ENCODE measurements around the gene GMIP. TPM values are rescaled to one million over a fixed set of nuclear protein-coding genes. Genes with fewer than 3 reads are reported as not detected.

GMIP gene
- total RNA-seq, 1 experiment from 2014 or later = 19.3 TPM

- DNase-seq (ENCODE audit: low spot score) = no peak
Measured at GRCh38 chr19:19637186-19637522, 6.3 kb downstream of the GMIP start.

GRCh38 chr19:19636573-19637185, 6.8 kb downstream of the GMIP start:
- DNase-seq (ENCODE audit: low spot score) = no peak

- DNase-seq (ENCODE audit: low spot score) = no peak
Measured at GRCh38 chr19:19635313-19635702, 8.1 kb downstream of the GMIP start.

GRCh38 chr19:19634516-19635312, 8.7 kb downstream of the GMIP start:
- DNase-seq (ENCODE audit: low spot score) = no peak

- DNase-seq (ENCODE audit: low spot score) = no peak
Measured at GRCh38 chr19:19633711-19634515, 9.5 kb downstream of the GMIP start.

- no peak for DNase-seq (ENCODE audit: low spot score)
Measured at GRCh38 chr19:19632661-19633060, 10.8 kb downstream of the GMIP start.

GRCh38 chr19:19631346-19631745, 12.1 kb downstream of the GMIP start:
- no peak for DNase-seq (ENCODE audit: low spot score)

GRCh38 chr19:19630426-19630825, 13.0 kb downstream of the GMIP start:
- DNase-seq (ENCODE audit: low spot score) = no peak

- DNase-seq (ENCODE audit: low spot score) = no peak
Measured at GRCh38 chr19:19630062-19630414, 13.4 kb downstream of the GMIP start.

- DNase-seq (ENCODE audit: low spot score) = peak; percentile 64
Measured at GRCh38 chr19:19628501-19629134, 14.8 kb downstream of the GMIP start.

- DNase-seq (ENCODE audit: low spot score) = peak; percentile 43
Measured at GRCh38 chr19:19627621-19628500, 15.6 kb downstream of the GMIP start, which contains the start of gene LPAR2. Gene LPAR2, minus strand, starts transcription at chr19:19628220. Its CDS starts 945 bp downstream, at chr19:19627275.

- no peak for DNase-seq (ENCODE audit: low spot score)
Measured at GRCh38 chr19:19626516-19627472, 16.7 kb downstream of the GMIP start.

GRCh38 chr19:19624032-19624570, 19.4 kb downstream of the GMIP start:
- no peak for DNase-seq (ENCODE audit: low spot score)

GRCh38 chr19:19623383-19623782, 20.1 kb downstream of the GMIP start:
- DNase-seq (ENCODE audit: low spot score) = no peak

- DNase-seq (ENCODE audit: low spot score) = no peak
Measured at GRCh38 chr19:19619849-19620210, 23.6 kb downstream of the GMIP start.

GRCh38 chr19:19619181-19619848, 24.1 kb downstream of the GMIP start:
- DNase-seq (ENCODE audit: low spot score) = no peak

GRCh38 chr19:19618219-19619051, 25.0 kb downstream of the GMIP start, which contains the start of gene PBX4:
Gene PBX4, minus strand, starts transcription at chr19:19618687. Its CDS starts 58 bp downstream, at chr19:19618629.
- DNase-seq (ENCODE audit: low spot score) = peak; percentile 84

- no peak for DNase-seq (ENCODE audit: low spot score)
Measured at GRCh38 chr19:19615086-19615485, 28.4 kb downstream of the GMIP start.
